K562 (cell line): ENCODE measurements around the gene GPHN. TPM values are rescaled to one million over a fixed set of nuclear protein-coding genes. Genes with fewer than 3 reads are reported as not detected.

ENCODE experiments used
- ATAC-seq: fragments of 200-7000 bp; cut with Tn5 transposase; 3 replicates; pipeline ENCODE4 v1.9.1; 2020; ENCODE audit warnings: moderate library complexity
- BruUV-seq: library from RNA; stranded (reverse); fragments of 400-500 nt; replicated peaks from 2 replicates; lab custom pipeline; 2021; lab: Mats Ljungman, UMichigan
- CTCF ChIA-PET: fragments of 300-600 bp; formaldehyde crosslinking; extraction: SDS; loops from one replicate; lab custom pipeline; 2021; ENCODE audit warnings: low intra/inter-chr PET ratio; lab: Yijun Ruan, JAX
- POLR2A ChIA-PET: fragments of 300-600, 350-650 bp; sonication (Branson Sonifier 250); formaldehyde crosslinking; extraction: SDS; loops from one replicate; lab custom pipeline; 2021; ENCODE audit warnings: antibody characterized with exemption, inconsistent platforms; lab: Yijun Ruan, JAX
- DNase-seq, 4 experiments: peaks; one replicate each; pipeline versions ENCODE4 v3.0.0 to v3.0.0-alpha.2; 2011 to 2018; ENCODE audit warnings: low spot score in 3 of 4, mixed read lengths in 3 of 4; ENCODE audit errors: extremely low read depth in 1 of 4
- FAIRE-seq: peaks from 2 replicates; lab custom pipeline; 2011; peaks lifted over from hg19 to GRCh38; lab: Jason Lieb, UNC
- H2AFZ ChIP-seq: 2 replicates; pipeline ENCODE4 v1.6.0; 2011; ENCODE audit warnings: low read depth, low read length, control low read depth, inconsistent platforms
- H3K27ac ChIP-seq: fragments of 200-600 bp; 3 replicates; pipeline ENCODE4 v1.8.0; 2011; ENCODE audit warnings: low read depth, mild to moderate bottlenecking, control low read depth, inconsistent platforms, low read length, moderate library complexity, mixed read lengths; ENCODE audit errors: extremely low read depth
- H3K27me3 ChIP-seq, 2 experiments: fragments of 300-600 bp in 1 of 2; 2 replicates in 1 of 2; 3 replicates in 1 of 2; pipeline versions ENCODE4 v1.6.0 to v1.8.0; 2011; ENCODE audit warnings: inconsistent platforms in 2 of 2, low read length in 2 of 2, mild to moderate bottlenecking in 1 of 2, mixed read lengths in 1 of 2, moderate library complexity in 1 of 2; ENCODE audit not compliant: control insufficient read depth in 2 of 2, insufficient read depth in 2 of 2
- H3K36me3 ChIP-seq: fragments of 300-600 bp; 3 replicates; pipeline ENCODE4 v1.8.0; 2011; ENCODE audit warnings: mild to moderate bottlenecking, low read length, inconsistent platforms; ENCODE audit not compliant: control insufficient read depth, insufficient read depth
- H3K4me1 ChIP-seq, 2 experiments: fragments of 200-600 bp in 1 of 2; replicated peaks in 1 of 2; 2 replicates in 1 of 2; 3 replicates in 1 of 2; pipeline versions ENCODE4 v1.5.1 to v1.8.0; 2011; ENCODE audit warnings: inconsistent platforms in 2 of 2, low read length in 2 of 2, mild to moderate bottlenecking in 1 of 2, mixed read lengths in 1 of 2, moderate library complexity in 1 of 2; ENCODE audit not compliant: control insufficient read depth in 2 of 2, insufficient read depth in 2 of 2
- H3K4me2 ChIP-seq: 2 replicates; pipeline ENCODE4 v1.6.1; 2011; ENCODE audit warnings: low read length, control low read depth, inconsistent platforms, mixed read lengths; ENCODE audit not compliant: insufficient read depth
- H3K4me3 ChIP-seq: fragments of 200-600 bp; sonication (generic), shearing (Covaris generic); 2 replicates; pipeline ENCODE4 v1.5.1; 2016; ENCODE audit warnings: control low read depth, inconsistent platforms
- H3K79me2 ChIP-seq: fragments of 200-600 bp; 3 replicates; pipeline ENCODE4 v1.8.0; 2011; ENCODE audit warnings: low read length, inconsistent platforms; ENCODE audit not compliant: control insufficient read depth, insufficient read depth
- H3K9ac ChIP-seq, 2 experiments: 2 replicates each; pipeline versions ENCODE4 v1.6.0 to v1.6.1; 2011; ENCODE audit warnings: low read depth in 2 of 2, low read length in 2 of 2, control low read depth in 1 of 2, inconsistent platforms in 1 of 2, mild to moderate bottlenecking in 1 of 2, mixed read lengths in 1 of 2; ENCODE audit not compliant: insufficient read depth in 1 of 2
- H3K9me1 ChIP-seq: one replicate; pipeline ENCODE4 v1.6.0; 2011; ENCODE audit warnings: inconsistent platforms, mild to moderate bottlenecking, low read length, moderate library complexity; ENCODE audit not compliant: control insufficient read depth, insufficient read depth
- H3K9me3 ChIP-seq: replicated peaks from 2 replicates; pipeline ENCODE4 v1.5.1; 2011; ENCODE audit warnings: low read depth, low read length, inconsistent platforms; ENCODE audit not compliant: control insufficient read depth, insufficient read depth
- H4K20me1 ChIP-seq: replicated peaks from 2 replicates; pipeline ENCODE4 v1.6.1; 2011; ENCODE audit warnings: low read length, inconsistent platforms, mixed read lengths; ENCODE audit not compliant: control insufficient read depth, insufficient read depth
- CCAR2 ChIP-seq: fragments of 200-400 bp; formaldehyde crosslinking; IDR thresholded peaks from 2 replicates; pipeline ENCODE4 v1.6.1; 2017; ENCODE audit warnings: mild to moderate bottlenecking, low read depth, low read length
- DPF2 ChIP-seq: fragments of 450-650 bp; IDR thresholded peaks from 2 replicates; pipeline ENCODE4 v1.6.1; 2016
- EHMT2 ChIP-seq: fragments of 450-650 bp; IDR thresholded peaks from 2 replicates; pipeline ENCODE4 v1.6.1; 2018; ENCODE audit warnings: antibody characterized with exemption
- HMG20A ChIP-seq: fragments of 450-650 bp; formaldehyde crosslinking; conservative IDR thresholded peaks from 2 replicates; pipeline ENCODE4 v1.4.0; 2020; ENCODE audit warnings: mild to moderate bottlenecking, mixed read lengths
- ILK ChIP-seq: fragments of 450-650 bp; IDR thresholded peaks from 2 replicates; pipeline ENCODE4 v1.6.1; 2016; ENCODE audit warnings: missing genetic modification characterization, low read depth, mild to moderate bottlenecking, missing compliant biosample characterization, moderate library complexity, borderline replicate concordance
- L3MBTL2 ChIP-seq: fragments of 450-650 bp; IDR thresholded peaks from 2 replicates; pipeline ENCODE4 v1.6.1; 2016; ENCODE audit warnings: mild to moderate bottlenecking, moderate library complexity
- POLR2AphosphoS5 ChIP-seq: IDR thresholded peaks from 2 replicates; pipeline ENCODE4 v1.6.1; 2011; ENCODE audit warnings: mild to moderate bottlenecking, low read depth, low read length, moderate library complexity; ENCODE audit not compliant: control insufficient read depth, insufficient read depth
- SMARCC2 ChIP-seq: fragments of 450-650 bp; IDR thresholded peaks from 2 replicates; pipeline ENCODE4 v1.6.1; 2017; ENCODE audit warnings: antibody characterized with exemption, moderate library complexity, mild to moderate bottlenecking, low read depth
- SRSF3 ChIP-seq: fragments of 200-400 bp; formaldehyde crosslinking; IDR thresholded peaks from 2 replicates; pipeline ENCODE4 v1.6.1; 2016; ENCODE audit warnings: mild to moderate bottlenecking, low read length, moderate library complexity; ENCODE audit not compliant: insufficient read depth
- TAF1 ChIP-seq: IDR thresholded peaks from 2 replicates; pipeline ENCODE4 v1.6.1; 2011; ENCODE audit warnings: mild to moderate bottlenecking, low read length, moderate library complexity; ENCODE audit not compliant: insufficient read depth, control insufficient read depth, severe bottlenecking; ENCODE audit errors: extremely low read depth
- TARDBP ChIP-seq: fragments of 450-650 bp; IDR thresholded peaks from 2 replicates; pipeline ENCODE4 v1.6.1; 2016
- ZKSCAN8 ChIP-seq: fragments of 200-800 bp; sonication (Bioruptor generic); IDR thresholded peaks from 2 replicates; pipeline ENCODE4 v1.6.1; 2016; ENCODE audit warnings: missing genetic modification characterization, missing compliant biosample characterization
- ZNF197 ChIP-seq: fragments of 200-800 bp; sonication (Bioruptor generic); IDR thresholded peaks from 2 replicates; pipeline ENCODE4 v1.6.1; 2016; ENCODE audit warnings: low read depth, missing genetic modification characterization, missing compliant biosample characterization
- in situ Hi-C: fragments of 300-500 bp; cut with MboI; formaldehyde crosslinking; loops from 4 replicates; pipeline ENCODE4 v1.15.0; 2018; ENCODE audit warnings: inconsistent platforms, mixed read lengths
- intact Hi-C: fragments of 100-400 bp; cut with micrococcal nuclease; formaldehyde crosslinking; loops from 2 replicates; pipeline ENCODE4 v1.14.2; 2022
- polyA plus RNA-seq, 8 experiments: library from polyadenylated mRNA; depleted of rRNA in 4 of 8; stranded (reverse) in 5 of 8; unstranded in 3 of 8; fragments of >200 nt; fragmentation: Nextera tagmentation in 2 of 8; fragmentation: Illumina TruSeq in 1 of 8; extraction: Ambion mirVana in 2 of 8; extraction: Trizol in 1 of 8; gene quantifications; 2 replicates each; pipeline versions ENCODE4 v1.2.1 to v1.2.3, GENCODE V29; 2011 to 2014; ENCODE audit warnings: inconsistent platforms in 1 of 8, missing spikeins in 1 of 8
- total RNA-seq, 7 experiments: library from RNA; depleted of rRNA in 6 of 7; stranded (reverse); fragments of >200 nt in 6 of 7; fragmentation: Illumina TruSeq in 2 of 7; extraction: Trizol in 2 of 7; gene quantifications; 2 replicates each; pipeline versions ENCODE4 v1.2.1 to v1.2.3, GENCODE V29; 2011 to 2021; ENCODE audit warnings: low replicate concordance in 1 of 7
- TF ChIP-seq, protein P1 (sequence below): fragments of 450-650 bp; formaldehyde crosslinking; IDR thresholded peaks from 2 replicates; pipeline ENCODE4 v1.4.0; 2022; ENCODE audit warnings: mild to moderate bottlenecking, moderate library complexity
- TF ChIP-seq, protein P2 (sequence below), 2 experiments: fragments of 450-650 bp; conservative IDR thresholded peaks; 2 replicates each; pipeline ENCODE4 v1.6.1; 2017; ENCODE audit warnings: mild to moderate bottlenecking in 2 of 2, moderate library complexity in 2 of 2
- TF ChIP-seq, protein P3 (sequence below): fragments of 450-650 bp; IDR thresholded peaks from 2 replicates; pipeline ENCODE4 v1.6.1; 2018; ENCODE audit not compliant: partially characterized antibody

Gene GPHN
- total and polyA plus RNA-seq, 9 of the 15 experiments (the other 6 are each of a cell fraction or from before 2014, with no cell fraction given), result 5.9 to 16.0 (median 11.4) TPM

DNA sequence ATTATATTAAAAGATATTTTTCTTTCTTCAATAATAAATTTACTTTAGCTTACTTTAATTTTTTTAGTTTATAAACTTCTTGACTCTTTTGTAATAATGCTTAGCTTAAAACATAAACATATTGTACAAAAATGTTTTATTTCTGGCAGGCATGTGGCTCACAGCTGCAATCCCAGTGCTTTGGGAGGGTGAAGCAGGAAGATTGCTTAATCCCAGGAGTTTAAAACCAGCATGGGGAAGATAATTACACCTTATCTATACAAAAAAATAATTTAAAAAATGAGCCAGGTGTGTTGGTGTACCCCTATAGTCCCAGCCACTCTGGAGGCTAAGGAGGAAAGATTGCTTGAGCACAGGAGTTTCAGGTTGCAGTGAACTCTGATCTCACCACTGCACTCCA is 120.7 kb downstream of the GPHN start (continued):
- no peak for TF ChIP-seq ZNF197 (CRISPR knock-in tag)
- no peak for TF ChIP-seq HMG20A
- TF ChIP-seq TARDBP, result no peak
- TF ChIP-seq SRSF3, result no peak
- TF ChIP-seq SMARCC2, result no peak
- no peak for TF ChIP-seq EHMT2
- TF ChIP-seq CCAR2, result no peak
- no peak for TF ChIP-seq DPF2
- TF ChIP-seq, all 486 proteins: peak for 0

DNA sequence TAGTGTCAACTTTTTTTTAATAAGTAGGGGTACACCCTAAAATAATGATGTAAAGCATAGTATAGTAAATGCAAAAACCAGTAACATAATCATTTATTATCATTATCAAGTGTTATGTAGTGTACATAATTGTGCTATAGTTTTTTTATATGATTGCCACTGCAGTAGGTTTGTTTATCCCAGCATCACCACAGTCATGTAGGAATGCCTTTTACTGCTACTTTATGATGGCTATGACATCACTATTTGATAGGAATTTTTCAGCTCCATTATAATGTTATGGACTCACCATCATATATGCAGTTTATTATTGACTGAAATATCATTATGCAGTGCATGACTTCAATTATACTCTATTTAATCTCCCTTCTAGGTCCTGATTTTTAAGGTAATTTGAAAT is 121.6 kb downstream of the GPHN start:
- no peak overlapping the region for H3K9ac ChIP-seq
- H2AFZ ChIP-seq, result no peak overlapping the region
- no peaks in the 10 kb centered on the region for H3K79me2 ChIP-seq
- in situ Hi-C loops (loop anchor here (25.0 kb wide), 1 partner anchor 483 kb away; no protein-coding TSS in a partner anchor), intact Hi-C loops (no loop called here)
- BruUV-seq, result no TSS peak
- CTCF ChIA-PET, result no interaction called here
- no peaks in the 10 kb centered on the region for H3K27me3 ChIP-seq
- POLR2A ChIA-PET, result no interaction called here
- H3K4me2 ChIP-seq, result no peak overlapping the region
- no peak for FAIRE-seq
- no peak overlapping the region for H3K27ac ChIP-seq
- H4K20me1 ChIP-seq, result no peaks in the 10 kb centered on the region
- no peaks in the 10 kb centered on the region for H3K9me1 ChIP-seq
- H3K36me3 ChIP-seq, result no peaks in the 10 kb centered on the region
- ATAC-seq, result no peak
- H3K4me1 ChIP-seq, result no peaks in the 10 kb centered on the region
- H3K4me3 ChIP-seq, result no peak overlapping the region
- DNase-seq, result no peak
- H3K9me3 ChIP-seq, result no peaks in the 10 kb centered on the region
- TF ChIP-seq, protein P1, sequence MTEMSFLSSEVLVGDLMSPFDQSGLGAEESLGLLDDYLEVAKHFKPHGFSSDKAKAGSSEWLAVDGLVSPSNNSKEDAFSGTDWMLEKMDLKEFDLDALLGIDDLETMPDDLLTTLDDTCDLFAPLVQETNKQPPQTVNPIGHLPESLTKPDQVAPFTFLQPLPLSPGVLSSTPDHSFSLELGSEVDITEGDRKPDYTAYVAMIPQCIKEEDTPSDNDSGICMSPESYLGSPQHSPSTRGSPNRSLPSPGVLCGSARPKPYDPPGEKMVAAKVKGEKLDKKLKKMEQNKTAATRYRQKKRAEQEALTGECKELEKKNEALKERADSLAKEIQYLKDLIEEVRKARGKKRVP (CRISPR knock-in tag), result no peak
- no peak for TF ChIP-seq POLR2AphosphoS5
- no peak for TF ChIP-seq TAF1
- no peak for TF ChIP-seq ZKSCAN8 (CRISPR knock-in tag)
- TF ChIP-seq, protein P2, sequence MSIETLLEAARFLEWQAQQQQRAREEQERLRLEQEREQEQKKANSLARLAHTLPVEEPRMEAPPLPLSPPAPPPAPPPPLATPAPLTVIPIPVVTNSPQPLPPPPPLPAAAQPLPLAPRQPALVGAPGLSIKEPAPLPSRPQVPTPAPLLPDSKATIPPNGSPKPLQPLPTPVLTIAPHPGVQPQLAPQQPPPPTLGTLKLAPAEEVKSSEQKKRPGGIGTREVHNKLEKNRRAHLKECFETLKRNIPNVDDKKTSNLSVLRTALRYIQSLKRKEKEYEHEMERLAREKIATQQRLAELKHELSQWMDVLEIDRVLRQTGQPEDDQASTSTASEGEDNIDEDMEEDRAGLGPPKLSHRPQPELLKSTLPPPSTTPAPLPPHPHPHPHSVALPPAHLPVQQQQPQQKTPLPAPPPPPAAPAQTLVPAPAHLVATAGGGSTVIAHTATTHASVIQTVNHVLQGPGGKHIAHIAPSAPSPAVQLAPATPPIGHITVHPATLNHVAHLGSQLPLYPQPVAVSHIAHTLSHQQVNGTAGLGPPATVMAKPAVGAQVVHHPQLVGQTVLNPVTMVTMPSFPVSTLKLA (conservative IDR thresholded peaks at IDR 0.05), result no peak
- no peak for TF ChIP-seq ILK
- TF ChIP-seq L3MBTL2, result no peak
- TF ChIP-seq, protein P3, sequence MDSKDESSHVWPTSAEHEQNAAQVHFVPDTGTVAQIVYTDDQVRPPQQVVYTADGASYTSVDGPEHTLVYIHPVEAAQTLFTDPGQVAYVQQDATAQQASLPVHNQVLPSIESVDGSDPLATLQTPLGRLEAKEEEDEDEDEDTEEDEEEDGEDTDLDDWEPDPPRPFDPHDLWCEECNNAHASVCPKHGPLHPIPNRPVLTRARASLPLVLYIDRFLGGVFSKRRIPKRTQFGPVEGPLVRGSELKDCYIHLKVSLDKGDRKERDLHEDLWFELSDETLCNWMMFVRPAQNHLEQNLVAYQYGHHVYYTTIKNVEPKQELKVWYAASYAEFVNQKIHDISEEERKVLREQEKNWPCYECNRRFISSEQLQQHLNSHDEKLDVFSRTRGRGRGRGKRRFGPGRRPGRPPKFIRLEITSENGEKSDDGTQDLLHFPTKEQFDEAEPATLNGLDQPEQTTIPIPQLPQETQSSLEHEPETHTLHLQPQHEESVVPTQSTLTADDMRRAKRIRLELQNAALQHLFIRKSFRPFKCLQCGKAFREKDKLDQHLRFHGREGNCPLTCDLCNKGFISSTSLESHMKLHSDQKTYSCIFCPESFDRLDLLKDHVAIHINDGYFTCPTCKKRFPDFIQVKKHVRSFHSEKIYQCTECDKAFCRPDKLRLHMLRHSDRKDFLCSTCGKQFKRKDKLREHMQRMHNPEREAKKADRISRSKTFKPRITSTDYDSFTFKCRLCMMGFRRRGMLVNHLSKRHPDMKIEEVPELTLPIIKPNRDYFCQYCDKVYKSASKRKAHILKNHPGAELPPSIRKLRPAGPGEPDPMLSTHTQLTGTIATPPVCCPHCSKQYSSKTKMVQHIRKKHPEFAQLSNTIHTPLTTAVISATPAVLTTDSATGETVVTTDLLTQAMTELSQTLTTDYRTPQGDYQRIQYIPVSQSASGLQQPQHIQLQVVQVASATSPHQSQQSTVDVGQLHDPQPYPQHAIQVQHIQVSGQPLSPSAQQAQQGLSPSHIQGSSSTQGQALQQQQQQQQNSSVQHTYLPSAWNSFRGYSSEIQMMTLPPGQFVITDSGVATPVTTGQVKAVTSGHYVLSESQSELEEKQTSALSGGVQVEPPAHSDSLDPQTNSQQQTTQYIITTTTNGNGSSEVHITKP, result no peak
